GM03348 (cell line): ENCODE data around the gene CALML5.
"Not testable (repeated sequence)": the region's sequence is repeated elsewhere in the genome, so short reads cannot be mapped to it uniquely, and the experiment has no call there.

ENCODE experiments used
- DNase-seq: peaks from one replicate; pipeline ENCODE4 v3.0.0; 2012; ENCODE audit warnings: low spot score

The CALML5 gene

GRCh38 chr10:5481121-5481520 lies 18.2 kb downstream of the CALML5 start:
- DNase-seq = no peak

GRCh38 chr10:5480162-5480941 lies 19.0 kb downstream of the CALML5 start:
- DNase-seq = no peak

DNA sequence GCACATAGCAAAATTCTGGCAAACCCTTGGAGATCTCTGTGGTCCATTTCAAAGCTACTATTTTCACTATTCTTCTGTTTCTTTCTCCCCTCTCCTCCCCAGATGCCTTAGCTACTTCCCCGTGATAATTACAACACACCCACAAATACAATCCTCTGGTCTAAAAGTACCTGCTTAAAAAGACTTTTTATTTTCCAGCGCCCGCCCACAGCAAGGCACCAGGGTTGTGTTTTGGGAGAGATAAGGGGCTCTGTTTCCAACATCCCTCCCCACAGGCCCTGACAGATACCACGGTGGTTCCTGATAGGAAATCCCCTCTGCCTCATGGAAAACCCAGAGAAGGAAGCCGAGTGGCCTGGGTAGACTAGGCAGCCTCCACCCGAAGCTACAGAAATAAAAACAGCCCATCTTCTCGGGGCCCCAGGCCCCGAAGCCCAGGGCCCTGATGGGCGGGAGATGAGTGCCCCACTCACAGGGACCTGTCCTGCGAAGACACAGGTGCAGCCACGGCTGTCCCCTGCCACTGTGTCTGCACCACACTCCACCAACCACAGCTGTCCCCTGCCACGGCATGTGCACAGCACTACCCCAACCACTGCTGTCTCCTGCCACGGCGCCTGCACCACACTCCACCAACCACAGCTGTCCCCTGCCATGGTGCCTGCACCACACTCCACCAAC lies 19.7 kb downstream of the CALML5 start:
- DNase-seq = no peak

DNA sequence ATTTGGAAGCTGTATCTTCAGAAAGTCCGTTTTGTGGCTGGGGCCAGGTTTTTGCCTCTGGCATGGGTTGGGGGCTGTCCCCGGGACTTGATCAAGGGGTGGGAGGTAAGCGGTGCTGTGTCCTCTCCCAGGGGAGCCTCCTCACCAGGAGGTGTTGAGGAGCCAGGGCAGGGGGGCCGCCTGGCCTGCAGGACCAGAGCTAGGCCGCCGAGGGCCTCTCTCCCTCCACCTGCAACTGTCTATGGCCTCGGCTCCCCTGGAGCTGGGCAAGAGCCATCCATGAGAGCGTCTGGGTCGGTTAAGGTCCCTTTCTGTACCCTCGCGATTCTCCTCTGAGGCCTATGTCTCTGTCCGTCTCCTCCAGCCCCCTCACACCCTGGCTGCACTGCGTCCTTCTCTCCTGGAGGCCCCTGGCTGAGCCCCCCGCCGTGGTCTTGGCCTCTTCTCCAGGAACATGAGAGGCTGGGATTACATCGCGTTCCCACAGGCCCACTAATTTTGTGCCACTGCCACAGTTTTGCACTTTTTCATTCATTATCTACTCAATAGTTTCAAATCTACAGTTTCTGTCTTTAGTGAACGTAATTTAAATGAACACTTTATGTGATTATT lies 20.6 kb downstream of the CALML5 start:
- no peak for DNase-seq

- no peak for DNase-seq
Measured at GRCh38 chr10:5477948-5478693, 21.2 kb downstream of the CALML5 start.

- no peak for DNase-seq
Measured at GRCh38 chr10:5476918-5477525, 22.3 kb downstream of the CALML5 start.

DNA sequence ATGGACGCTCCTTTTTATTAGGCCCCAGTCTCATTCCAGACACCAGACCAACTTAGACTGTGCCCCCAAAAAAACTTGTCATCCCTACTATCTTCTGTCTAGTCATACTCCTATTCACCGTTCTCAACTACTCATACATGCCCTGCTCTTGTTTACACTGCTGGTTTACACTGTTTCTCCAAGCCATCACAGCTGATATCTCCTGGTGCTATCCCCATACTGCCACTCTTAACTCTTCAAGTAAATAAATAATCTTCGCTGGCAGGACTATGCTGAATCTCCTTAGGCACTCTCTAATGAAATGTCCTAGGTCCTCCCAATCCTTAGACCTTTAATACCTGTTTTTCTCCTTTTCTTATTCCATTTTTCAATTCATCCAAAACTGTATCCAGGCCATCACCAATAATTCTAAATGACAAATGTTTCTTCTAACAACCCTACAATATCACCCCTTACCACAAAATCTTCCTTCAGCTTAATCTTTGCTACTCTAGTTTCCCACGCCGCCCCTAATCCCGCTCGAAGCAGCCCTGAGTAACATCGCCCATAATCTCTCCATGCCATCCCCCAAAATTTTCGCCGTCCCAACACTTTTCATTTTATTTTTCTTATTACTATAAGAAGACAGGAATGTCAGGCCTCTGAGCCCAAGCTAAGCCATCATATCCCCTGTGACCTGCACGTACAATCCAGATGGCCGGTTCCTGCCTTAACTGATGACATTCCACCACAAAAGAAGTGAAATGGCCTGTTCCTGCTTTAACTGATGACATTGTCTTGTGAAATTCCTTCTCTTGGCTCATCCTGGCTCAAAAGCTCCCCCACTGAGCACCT lies 23.2 kb downstream of the CALML5 start:
- not testable (repeated sequence) for DNase-seq

DNA sequence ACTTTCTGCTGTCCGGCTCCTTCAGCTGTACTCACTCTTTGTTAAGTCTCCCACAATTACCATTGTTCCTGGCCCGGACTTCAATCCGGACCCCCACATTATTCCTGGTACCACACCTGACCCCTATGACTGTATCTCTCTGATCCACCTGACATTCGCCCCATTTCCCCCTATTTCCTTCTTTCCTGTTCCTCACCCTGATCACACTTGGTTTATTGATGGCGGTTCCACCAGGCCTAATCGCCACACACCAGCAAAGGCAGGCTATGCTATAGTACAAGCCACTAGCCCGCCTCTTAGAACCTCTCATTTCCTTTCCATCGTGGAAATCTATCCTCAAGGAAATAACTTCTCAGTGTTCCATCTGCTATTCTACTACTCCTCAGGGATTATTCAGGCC lies 24.3 kb downstream of the CALML5 start:
- not testable (repeated sequence) for DNase-seq

- not testable (repeated sequence) for DNase-seq
Measured at GRCh38 chr10:5474642-5475041, 24.7 kb downstream of the CALML5 start.

DNA sequence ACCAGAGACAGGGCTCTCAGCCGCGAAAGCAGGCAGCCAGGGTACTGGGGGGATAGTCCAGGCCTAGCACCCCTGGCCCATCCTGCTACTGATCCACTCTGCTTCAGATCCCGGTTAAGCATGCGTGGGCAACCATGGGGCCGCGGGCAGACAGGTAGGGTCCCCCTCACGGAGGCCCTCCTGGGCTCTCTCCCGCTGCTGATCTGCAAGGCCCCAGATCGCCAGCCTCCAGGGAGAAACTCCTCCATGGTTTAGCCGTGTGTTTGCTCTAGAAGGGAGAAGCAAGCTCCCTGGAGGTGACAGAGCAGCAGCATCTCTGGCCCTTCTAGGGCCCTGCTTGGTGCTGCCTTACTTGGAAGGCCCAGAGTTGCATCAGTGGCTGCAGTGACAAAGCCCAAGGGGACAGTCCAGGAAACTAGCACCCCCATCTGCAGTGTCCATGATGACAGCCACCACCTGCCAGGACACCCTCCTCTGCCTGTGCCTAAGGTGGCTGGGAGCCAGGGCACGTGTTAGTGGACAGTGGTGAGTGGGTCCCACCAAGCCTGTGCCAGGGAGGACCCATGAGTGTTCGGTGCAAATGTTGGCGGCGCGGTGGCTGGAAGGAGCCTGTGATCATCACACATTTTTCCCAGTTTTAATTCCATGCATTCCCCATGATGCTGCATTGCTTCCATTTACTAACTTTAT lies 29.2 kb downstream of the CALML5 start:
- DNase-seq = no peak

GRCh38 chr10:5469353-5470061 lies 29.9 kb downstream of the CALML5 start:
- DNase-seq = no peak

- no peak for DNase-seq
Measured at GRCh38 chr10:5468262-5469106, 30.9 kb downstream of the CALML5 start.

GRCh38 chr10:5467634-5468255 lies 31.6 kb downstream of the CALML5 start:
- no peak for DNase-seq

- DNase-seq = no peak
Measured at GRCh38 chr10:5467207-5467535, 32.2 kb downstream of the CALML5 start.

DNA sequence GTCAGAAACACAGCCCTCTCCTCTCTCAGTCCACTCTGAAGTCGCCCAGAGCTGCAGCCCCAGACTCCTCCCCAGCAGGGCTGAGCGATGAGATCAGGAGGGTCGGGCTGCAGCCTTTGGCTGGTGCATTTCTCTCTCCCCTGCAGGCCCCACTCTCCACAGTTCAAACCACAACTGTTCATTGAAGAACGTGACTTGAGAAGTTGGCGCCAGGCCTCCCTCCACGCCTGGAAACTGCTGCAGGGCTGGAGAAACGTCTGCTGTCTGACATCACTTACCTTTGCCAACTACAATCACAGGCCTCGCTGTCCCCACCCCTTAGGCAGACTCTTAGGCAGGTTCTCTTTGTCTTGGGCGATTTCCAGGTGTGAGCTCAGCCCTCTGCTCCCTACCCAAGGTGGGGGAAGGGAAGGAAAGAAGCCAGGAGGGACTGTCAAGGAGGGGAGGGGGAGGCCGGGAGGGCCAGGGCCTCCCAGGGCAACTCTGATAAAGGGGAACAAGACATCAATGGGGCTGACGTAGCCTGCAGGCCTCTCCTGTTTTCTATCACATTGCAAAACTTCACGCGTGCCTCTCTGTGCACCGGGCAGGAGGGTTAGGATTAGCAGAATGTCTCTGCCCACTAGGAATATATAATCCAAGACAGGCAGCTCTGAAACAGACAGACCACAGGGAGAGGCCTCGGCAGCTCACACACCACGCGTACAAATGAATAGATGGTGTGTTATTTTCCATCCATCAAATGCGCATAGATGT lies 32.7 kb downstream of the CALML5 start:
- peak; percentile 31 for DNase-seq

GRCh38 chr10:5465976-5466450 lies 33.4 kb downstream of the CALML5 start:
- no peak for DNase-seq

DNA sequence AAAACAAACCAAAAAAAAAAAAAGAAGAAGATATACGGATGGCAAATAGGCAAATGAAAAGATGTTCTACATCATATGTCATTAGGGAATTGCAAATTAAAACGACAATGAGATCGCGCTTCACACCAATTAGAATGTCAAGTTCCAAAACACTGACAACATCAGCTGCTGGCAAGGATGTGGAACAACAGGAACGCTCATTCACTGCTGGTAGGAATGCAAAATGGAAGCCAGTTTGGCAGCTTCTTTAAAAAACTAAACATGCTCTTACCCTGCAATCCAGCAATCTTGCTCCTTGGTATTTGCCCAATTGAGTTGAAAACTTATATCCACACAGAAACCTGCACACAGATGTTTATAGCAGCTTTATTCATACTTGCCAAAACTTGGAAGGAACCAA lies 34.8 kb downstream of the CALML5 start:
- no peak for DNase-seq

GRCh38 chr10:5462841-5463293 lies 36.5 kb downstream of the CALML5 start:
- no peak for DNase-seq
